Left renal cortex interstitium (tissue), 4 donors: ENCODE results near the gene PLEKHM3. TPM values are rescaled to one million over a fixed set of nuclear protein-coding genes. Genes with fewer than 3 reads are reported as not detected.

ENCODE experiments used
- DNase-seq, 4 donors: peaks; one replicate each; pipeline ENCODE4 v3.0.0-alpha.2; 2013; ENCODE audit warnings: low read depth in 4 of 4, low spot score in 2 of 4, missing footprints in 1 of 4
- polyA plus RNA-seq, 4 donors: library from polyadenylated mRNA; unstranded; fragments of 120-200 nt; gene quantifications; one replicate each; pipeline ENCODE4 v1.2.1, GENCODE V29; 2013; ENCODE audit not compliant: insufficient read length in 4 of 4

The PLEKHM3 gene
- polyA plus RNA-seq, 4 donors, result 12.2 to 15.3 (median 13.4) TPM

DNA sequence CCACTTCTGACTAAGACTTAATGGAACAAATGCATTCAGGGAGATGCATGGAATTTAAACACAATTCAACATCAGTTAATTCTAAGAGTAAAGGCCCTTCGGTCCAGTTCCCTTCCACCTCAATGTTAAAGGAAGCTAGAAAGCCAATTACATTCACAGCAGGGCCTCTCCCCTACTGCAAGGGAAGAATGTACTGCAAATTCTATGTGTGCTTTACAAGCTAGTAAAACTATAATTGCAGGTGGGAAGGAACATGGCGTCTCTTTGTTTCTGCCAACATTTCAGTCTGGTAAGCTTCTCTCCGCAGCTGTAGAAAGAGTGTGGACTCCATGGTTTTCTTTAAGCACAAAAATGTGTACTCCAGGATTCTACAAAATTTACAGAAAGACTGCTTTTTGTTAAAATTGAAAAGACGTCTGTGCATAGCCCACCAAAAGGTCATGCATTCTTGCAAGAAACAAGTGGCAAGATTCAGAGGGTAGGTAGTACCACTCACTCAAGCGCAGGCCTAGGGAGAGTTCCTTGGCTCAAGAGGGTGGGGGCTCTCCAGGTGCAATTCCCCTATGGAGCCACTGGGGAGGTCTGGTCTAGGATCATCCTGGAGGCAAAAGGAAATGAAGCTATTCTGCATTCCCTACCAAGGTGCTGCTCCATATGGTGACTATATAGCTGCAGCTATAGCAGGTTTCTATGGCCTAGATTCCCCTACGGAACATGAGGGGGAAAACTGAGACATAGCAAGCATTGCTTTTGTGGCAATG, 128.6 kb downstream of the PLEKHM3 start:
- no peak for DNase-seq

DNA sequence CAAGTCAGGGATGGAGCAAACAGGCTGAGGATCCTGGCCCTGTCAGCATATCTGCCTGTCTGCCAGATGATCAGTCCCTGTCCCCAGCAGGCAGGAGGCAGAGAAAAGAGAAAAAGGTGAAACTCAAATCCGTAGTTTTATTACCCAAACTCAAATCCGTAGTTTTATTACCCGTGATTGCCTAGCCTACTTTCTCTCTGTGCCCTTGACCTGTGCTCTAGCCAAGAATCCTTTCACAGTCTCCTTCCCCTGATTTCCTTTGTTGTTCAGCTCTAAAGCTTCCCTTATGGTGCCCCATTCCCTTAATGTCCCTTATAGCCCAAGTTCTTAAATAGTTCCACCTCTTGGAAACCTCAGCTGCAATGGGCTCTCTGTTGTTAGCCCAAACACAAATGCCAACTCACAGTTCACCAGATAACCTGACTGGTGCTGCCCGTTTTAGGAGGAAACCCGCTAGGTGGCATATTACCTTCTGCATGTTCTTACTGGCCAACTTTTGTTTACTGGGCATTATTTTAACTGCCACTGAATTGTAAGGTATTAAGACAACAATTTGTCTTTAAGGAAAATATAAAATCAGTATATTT, 130.0 kb downstream of the PLEKHM3 start:
- DNase-seq, result no peak

DNA sequence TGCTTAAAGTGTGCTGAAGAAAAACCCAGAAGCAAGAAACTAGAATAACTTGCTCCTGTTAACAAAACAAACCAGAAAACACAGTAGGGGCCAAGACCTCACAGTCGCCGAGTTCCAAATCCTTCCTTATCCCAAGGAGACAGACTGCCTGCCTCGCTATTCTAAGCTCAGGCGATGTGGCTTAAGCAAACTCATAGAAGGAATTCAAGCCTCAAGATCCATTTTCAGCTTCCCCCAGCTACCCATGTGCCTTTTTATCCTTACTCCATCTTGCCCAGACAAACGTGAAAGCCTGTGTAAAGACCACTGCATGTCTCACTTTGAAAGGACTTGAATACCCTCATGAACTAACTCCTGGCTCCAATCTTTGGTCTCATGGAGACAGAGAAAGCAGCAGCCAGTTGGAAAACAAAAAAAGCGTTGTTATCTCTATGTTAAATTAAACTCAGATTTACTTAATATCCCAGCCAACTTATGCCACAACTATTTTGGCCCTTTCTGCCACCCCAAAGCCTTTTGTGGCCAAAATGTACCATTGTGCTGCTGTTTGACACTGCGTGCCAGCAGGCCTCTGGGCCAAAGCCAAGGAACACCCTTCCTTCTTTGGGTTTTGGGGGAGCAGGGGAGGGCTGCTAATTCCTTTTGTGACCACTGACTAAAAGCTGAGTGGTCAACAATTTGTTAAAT, 132.5 kb downstream of the PLEKHM3 start:
- DNase-seq, result no peak

DNA sequence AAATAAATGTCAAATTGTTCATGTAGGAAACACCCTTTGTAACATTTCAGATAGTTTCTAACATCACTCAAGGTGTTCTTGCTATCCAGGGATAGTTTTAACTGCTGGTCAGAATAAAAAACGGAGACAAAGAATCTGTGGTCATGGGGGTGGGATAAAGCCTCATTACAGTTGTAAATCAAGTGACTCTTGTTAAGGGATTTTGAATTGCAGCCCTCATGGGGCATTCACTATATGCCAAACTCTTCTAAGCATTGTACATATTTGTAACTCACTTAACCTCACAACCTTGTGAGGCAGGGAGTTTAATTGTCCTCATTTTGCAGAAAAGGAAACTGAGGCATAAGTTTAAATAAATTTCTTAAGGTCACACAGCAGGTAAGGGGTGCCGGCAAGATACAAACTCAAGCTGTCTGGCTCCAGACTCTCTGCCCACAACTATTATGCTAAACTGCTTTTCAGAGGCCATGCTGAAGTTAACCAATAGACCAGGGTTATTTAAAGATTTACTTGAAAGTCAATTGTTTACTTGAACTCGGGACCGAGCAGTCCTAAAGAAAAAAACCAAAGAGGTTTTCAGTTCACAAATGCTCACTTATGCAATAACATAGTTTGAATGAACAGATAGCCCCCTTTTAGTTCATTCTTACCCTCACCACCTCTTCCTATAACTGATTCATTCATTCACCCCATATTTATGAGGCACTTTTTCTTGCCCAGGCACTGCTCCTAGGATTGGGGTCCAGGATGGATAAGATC, 134.1 kb downstream of the PLEKHM3 start:
- DNase-seq, result no peak

DNA sequence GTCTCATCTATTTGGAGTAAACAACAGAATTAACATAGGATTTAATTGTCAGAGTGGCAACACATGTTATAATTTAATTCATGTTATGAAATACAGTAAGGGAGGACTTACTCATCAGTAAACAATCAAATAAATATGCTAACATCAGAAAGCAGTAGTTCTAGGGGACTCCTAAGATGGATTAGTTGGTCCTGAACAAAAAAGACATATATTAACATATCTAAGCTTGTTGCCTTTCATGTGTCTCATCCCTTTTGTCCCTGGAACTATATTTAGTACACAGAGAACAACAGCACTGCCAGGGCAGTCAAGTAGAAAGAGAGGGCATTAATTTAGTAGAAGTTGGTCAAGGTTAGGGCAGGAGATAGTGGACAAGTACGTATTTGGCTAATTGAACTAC, 137.8 kb downstream of the PLEKHM3 start:
- DNase-seq, result no peak

DNA sequence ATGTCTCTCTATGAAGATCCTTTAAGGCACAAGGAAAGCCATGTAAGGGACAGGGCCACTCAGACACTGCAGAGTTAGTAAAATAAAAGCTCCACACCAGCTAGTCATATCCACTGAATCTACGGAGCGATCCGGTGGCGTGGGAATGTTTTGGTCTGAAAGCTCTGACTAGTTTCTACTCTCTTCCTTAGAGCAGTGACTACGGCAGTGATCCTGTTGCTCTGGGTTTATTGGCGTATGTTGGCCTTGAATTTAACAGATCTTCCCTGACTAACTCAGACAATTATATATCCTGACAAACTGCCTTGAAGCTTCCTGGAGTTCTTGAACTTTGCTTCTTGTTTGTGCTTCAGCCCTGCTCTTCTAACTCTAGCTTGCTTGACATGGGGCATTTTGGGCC, 140.3 kb downstream of the PLEKHM3 start:
- DNase-seq, result no peak

DNA sequence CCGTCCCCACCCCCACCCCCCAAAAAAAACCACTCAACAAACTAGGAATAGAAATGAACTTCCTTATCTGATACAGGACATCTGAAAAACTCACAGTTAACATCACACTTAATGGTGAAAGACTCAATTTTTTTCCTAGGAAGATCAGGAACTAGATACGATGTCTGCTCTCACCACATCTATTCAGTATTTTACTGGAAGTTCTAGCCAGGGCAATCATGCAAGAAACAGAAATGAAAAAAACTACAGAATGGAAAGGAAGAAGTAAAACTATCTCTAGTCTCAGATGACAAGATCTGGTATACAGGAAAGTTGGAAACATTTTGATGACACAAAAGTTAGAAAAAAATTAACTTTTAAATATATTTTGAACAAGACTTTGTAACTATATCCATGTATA, 141.2 kb downstream of the PLEKHM3 start:
- DNase-seq, result no peak

DNA sequence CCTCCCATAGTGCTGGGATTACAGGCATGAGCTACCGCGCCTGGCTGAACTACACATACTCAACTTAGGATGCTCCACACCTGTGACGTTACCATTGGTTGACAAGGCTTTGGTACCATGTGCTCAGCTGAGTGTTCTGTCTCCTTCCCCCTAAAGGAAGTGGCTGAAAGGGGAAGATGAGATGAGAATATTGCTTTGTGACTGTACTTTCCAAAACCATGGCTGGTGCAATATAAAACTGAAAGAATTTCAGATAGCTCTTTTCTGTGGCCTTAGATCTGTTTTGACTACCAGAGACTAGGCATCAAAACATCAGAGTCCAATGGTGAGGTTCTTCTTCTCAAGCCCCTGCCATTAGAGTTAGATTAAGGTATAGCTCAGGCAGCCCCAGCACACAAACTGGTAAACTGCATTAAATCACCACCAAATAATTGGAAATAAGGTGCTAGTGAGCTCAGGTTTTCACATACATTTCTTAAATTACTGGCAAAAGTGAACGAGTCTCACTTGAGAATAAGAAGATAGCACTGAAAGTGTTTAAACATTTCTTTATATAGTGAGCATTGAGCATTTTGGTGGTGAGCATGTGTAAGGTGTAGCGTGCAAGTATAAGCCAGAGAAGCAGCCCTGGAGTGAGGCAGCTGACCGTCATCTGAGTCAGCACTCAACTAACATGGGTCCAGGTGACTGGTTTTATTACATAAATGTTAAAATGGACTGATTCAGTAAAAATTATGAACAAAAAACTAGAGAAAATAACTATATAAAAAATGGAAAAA, 142.1 kb downstream of the PLEKHM3 start:
- DNase-seq, result no peak

DNA sequence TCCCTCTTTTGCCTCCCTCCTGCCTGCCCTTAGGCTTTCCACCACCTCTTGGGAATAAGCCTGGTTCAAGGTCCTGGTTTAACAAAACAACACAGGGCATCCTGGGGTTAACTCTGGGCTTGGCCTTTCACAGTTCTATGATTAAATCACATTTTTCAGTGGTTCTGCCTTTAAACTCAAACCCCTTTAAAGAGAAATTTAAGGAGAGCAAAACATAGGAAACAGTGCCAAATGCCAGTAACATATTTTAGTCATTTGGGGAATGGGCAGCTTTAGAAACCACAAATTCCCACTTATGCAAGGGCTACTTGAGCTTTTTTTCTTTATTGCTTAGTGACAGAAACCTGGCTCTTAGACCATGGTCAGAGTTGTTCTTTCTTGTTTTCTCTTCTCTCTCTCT, 143.4 kb downstream of the PLEKHM3 start:
- DNase-seq, result no peak

DNA sequence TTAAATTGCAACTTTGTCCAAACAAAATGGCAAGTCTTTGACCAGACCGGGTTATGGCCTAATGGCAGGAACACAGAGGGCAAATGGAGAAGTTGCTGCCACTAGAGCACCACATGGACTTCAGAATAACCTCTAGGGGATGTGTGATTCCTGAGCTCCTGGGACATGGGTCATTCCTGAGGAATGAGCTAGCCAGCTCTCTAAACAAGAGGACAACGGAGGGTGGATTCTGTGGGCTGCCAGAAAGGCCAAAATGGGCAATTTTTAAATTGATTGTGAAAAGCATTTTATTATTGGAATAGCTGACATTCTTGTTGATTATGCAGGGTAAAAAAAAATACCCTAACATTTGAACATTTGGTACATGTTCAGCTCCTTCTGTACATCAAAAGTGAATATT, 145.8 kb downstream of the PLEKHM3 start:
- no peak for DNase-seq

DNA sequence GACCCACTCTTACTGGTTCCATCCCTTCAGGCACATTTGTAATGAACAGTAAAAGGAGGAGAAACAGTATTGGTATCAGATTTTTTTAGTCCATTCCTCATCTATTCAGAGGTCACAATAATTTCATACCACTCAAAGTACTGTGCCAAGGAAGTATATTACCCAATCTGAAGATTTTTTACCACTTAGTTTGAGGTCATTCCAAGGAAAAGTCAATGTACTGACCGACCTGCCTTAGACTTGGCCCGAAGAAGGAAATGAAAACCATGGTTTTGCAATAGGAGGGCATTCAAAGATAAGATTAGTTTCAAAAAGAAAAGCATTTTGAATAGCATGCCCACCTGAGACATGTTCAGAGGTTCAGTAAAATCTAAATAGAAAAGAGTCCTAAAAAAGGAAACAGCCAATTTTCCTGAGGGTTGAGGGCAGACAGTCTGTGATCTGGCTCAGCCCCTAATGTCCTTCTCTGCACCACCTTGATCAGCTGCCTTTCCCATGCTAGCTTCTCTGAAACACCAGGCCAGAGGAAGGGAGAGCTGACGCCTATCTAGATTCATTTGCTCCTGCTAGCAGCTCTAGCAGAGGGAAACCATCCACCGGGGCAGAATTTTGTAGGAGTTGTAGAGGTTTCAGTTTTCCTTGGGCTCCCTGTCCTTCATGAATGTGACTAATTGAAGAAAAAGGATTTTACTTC, 148.3 kb downstream of the PLEKHM3 start:
- no peak for DNase-seq

DNA sequence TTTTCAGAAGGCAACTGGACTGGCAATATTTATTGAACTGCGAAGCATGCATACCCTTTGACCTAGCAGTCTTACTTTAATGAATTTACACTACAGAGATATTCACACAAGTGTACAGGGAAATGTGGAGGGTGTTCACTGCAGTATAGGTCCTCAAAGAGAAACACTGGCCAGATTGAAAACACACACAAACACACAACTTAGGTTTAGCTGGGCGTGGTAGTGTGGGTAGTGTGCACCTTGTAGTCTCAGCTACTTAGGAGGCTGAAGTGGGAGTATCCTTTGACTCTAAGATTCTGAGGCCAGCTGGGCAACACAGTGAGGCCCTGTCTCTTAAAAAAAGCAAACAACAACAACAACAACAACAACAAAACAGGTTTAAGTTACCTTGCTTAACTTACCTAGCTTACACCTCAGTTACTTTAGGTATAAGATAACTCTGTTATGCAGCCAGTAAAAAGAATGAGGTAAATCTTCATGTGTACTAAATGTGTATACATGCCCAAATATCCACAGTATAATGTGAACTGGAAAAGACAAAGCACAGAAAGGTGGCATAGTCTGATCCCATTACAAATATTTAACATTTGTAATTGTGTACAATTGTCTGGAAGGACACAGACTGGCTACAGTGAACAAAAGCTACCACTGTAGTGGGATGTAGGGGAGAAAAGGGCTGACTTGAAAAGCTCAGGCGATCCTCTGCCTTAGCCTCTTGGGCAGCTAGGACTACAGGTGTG, 149.7 kb downstream of the PLEKHM3 start:
- DNase-seq, result no peak

DNA sequence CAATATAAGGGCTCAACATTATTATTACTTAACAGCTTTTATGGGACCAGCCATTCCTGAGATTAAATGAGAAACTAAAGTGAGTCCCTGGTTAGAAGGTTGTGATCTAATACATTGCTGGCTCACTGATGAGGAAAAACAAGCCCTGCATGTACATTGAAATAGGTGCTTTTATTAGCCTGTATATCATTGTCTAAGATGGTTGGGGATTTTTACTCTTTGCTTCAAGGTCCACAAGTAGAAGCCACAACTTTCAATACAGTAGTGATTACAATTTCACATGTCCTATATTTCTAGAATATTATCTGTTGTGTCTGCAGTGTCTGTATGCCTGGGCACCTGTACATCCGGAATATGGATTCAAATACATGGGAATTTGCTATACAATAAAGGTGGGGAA, 151.5 kb downstream of the PLEKHM3 start:
- DNase-seq, result no peak

DNA sequence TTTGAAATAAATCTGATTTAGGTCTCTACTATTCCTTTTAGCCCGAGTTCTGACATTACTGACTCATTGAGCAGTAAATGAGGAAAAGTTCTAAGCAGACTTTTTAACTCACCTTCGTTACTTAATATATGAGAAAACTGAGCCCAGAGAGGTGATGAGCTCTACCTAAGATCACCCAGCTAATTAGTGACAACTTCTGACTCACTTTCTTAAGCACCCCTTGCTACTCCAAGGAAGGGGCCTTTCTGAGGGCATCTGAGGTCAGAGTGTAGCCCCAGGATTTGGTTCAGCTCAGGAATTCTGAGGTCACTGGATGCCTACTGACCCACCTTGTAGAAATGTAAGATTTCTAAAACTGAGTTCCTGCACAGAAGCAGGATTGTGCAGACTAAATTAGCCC, 153.4 kb downstream of the PLEKHM3 start:
- no peak for DNase-seq

DNA sequence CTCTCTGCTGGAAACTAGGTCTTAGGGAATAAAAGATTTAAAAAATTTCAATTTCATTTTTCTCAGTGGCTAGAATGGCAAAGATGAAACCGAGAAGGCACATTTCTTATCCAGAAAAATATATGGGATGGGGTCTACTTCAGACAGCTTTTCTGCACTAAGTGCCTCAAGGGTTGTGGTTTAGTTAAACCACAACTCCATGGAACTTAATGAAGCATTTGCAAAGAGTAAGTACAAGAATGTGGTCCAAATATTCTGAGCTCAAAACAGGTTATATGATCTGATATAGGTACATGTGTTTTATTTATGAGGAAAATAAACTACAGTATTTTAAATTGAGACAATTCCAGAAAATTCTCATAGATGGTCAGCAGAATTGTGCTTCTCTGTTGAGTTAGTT, 153.8 kb downstream of the PLEKHM3 start:
- no peak for DNase-seq

DNA sequence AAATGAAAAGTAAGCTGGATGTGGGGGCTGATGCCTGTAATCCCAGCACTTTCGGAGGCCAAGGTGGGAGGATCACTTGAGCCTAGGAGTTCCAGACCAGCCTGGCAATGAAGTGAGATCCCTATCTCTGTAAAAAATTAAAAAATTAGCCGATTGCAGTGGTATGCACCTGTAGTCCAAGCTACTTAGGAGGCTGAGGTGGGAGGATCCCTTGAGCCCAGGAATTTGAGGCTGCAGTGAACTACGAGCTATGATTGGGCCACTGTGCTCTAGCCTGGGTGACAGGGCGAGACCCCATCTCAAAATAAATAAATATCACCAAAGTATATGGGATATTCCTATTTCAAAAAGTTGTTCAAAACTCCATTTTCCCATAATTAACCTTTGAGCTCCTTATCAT, 154.5 kb downstream of the PLEKHM3 start:
- no peak for DNase-seq

DNA sequence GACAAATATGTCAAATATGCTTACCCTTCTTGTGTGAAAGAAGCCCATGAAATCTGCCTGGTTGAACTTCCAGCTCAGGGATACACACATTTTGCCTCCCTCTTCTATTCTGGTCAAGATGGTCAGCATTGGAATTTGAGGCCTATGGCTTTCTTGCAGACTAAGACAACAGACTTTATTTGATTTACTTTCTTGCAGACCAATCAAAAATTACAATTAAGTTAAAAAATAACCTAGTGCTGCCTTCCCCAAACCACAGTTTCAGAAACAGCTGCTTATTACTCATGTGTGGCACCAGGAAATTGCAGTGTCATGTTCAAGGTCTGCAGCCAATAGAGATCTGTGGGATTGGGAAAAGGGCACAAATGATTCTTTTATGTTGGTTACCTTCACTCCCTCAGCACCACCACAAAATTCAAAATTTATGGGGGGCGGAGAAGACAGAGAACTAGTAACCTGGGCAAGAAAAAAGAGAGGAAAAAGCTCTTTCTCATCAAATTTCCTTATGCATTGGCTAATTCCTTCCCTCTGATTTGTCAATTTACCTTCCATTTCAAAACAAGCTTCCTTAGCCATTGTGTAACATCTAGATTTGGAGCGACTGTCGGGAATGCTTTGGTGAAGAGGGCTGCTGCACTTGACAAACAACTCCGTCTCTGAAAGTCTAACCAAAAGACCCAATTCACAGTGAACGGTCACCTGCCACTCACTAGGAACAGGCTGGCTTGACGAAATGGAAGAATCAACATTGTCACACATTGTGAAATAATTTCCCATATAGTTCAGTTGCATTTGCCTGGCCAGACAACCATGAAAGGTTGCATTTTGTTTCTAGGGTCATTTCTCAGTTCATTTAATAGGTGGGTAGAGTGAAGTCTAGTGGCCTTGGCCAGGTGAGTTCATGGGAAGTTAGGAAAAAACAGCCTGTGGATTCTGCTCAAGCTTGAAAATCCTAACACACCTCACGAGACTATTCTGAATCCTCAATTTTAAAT, 155.2 kb downstream of the PLEKHM3 start:
- DNase-seq, result no peak
